Measurements from ENCODE around the gene FANCL.

DNA sequence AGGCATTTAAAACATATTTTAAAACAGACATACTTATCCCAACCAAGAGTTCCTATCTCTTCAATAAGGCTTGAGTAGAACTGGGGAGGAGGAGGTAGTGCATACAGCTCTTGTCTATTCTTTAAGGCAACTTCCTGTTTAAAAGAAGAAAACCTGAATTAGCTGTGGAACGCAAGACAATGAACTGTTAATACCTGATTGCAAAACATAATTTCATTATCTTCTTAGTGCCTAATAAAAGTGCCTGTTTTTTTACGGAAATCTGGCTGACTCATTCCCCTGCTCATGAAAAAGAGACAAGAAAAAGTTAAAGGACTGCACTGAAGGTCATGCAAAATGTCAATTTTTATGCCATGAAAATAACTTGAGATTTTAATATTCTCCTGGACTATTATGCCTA, 19.2 kb downstream of the FANCL start:
- TF ChIP-seq, protein P1, sequence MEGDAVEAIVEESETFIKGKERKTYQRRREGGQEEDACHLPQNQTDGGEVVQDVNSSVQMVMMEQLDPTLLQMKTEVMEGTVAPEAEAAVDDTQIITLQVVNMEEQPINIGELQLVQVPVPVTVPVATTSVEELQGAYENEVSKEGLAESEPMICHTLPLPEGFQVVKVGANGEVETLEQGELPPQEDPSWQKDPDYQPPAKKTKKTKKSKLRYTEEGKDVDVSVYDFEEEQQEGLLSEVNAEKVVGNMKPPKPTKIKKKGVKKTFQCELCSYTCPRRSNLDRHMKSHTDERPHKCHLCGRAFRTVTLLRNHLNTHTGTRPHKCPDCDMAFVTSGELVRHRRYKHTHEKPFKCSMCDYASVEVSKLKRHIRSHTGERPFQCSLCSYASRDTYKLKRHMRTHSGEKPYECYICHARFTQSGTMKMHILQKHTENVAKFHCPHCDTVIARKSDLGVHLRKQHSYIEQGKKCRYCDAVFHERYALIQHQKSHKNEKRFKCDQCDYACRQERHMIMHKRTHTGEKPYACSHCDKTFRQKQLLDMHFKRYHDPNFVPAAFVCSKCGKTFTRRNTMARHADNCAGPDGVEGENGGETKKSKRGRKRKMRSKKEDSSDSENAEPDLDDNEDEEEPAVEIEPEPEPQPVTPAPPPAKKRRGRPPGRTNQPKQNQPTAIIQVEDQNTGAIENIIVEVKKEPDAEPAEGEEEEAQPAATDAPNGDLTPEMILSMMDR (IDR thresholded peaks at IDR 0.05), result no peak
- TF ChIP-seq POLR2A (IDR thresholded peaks at IDR 0.05) (no peak), POLR2AphosphoS5 (IDR thresholded peaks at IDR 0.05) (no peak)
